HG03066 (cell line): ENCODE measurements around the gene CTNNA3.

Experiments
- ATAC-seq: cut with Tn5 transposase; IDR thresholded peaks from one replicate; pipeline ENCODE4 v1.9.1; 2021; ENCODE audit warnings: low read depth; ENCODE audit not compliant: unreplicated experiment

CTNNA3 gene

GRCh38 chr10:67666416-67667034, 29.5 kb downstream of the CTNNA3 start:
- no peak for ATAC-seq

DNA sequence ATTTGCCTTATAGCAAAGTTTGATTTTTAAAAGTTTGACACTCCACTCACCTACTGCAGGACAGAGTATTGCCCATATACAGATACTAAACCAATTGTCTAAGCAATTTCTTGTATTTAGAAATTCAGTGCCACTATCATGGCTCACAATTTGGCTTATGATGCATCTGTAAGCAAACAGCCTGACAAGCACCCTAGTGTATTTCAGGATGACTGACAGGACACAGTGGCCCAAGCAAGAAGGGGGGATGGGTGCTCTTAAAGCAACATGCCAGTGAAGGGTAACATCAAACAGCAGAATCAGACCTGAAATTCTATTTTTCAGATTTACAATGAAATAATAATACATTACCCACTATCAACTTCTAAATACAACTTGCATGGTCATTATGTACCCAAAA, 30.5 kb downstream of the CTNNA3 start:
- no peak for ATAC-seq

DNA sequence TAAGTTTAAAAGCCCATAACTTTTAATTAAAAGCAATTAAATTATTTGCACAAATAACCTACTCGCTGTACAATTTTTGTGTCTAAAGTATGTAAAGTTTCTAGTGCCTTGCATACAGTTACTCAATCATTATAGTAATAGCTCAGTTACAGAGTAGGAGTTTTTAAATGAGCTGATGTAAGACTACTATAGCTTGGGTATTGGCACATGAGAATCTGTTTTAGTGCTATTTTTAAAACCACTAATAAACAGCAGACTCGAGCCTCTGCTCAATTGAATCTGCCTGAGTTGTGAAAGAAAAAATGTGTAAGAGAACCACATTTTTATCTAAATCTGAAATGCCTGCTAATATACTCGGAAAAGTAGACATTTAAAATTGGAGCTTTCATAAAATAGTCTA, 31.1 kb downstream of the CTNNA3 start:
- ATAC-seq = no peak

DNA sequence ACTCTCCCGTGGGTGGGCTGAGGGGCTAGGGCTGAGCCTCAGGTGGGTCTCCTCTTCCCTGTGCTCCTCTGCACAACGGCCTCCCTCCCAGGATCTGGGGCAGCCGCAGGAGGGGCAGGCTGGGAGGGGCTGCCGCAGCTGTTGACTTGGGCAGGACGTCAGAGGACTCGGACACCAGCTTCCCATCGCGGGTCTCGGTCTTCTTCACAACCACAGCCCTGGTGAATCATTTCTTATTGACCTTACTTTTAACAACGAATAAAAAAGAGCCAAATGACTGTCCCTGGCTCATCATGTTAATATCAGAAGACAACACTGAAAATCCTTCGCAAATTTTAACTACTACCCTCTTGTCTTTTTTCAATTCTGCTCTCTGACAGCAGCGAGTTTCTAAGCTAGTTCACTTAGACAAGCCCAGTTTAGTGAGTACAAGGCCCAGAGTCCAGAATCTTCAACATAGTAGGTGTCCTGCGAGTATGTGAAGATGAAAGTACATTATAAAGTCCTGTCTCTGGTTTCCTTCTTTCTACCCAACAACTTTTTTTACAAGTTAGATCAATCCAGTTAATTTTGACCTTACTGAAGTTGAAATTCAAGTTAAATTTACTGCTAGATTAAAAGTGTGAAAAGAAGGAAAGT, 32.4 kb downstream of the CTNNA3 start:
- no peak for ATAC-seq

- ATAC-seq = no peak
Measured at GRCh38 chr10:67662415-67662814, 33.6 kb downstream of the CTNNA3 start.

DNA sequence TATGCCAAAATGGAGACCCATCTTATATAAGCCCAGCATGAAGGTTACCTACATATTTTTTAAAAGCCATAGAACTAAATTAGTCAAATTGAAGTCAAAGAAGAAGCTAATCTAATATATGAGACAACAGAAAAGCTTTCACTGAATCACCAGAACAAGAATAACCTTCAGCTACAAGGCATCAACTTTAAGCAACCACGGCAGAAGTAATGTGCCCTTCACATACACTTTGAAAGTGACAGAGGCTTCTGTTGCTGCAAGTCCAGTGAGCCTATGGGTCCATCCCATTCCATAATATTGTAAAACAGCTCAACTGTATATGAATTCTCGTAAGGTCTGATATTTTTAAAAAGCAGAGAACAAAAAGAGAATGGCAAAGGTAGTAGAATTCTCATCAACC, 36.5 kb downstream of the CTNNA3 start:
- ATAC-seq = no peak

DNA sequence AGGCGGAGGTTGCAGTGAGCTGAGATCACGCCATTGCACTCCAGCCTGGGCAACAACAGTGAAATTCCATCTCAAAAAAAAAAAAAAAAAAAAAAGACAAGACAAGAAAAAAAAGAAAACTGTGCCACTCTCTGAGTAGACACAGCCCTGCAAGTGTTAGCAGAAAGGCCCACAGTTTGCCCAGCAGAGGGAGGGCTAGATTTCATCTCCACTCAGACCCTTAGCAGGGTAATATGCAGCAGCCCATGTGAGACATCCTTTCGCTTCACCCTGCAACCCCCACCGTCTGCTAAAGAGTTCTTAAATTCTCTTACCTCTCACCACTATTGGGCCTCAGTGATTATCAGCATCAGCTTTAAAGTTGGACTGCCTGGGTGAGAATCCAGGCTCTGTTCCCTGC, 38.2 kb downstream of the CTNNA3 start:
- ATAC-seq = no peak

- no peak for ATAC-seq
Measured at GRCh38 chr10:67650558-67650957, 45.4 kb downstream of the CTNNA3 start.

DNA sequence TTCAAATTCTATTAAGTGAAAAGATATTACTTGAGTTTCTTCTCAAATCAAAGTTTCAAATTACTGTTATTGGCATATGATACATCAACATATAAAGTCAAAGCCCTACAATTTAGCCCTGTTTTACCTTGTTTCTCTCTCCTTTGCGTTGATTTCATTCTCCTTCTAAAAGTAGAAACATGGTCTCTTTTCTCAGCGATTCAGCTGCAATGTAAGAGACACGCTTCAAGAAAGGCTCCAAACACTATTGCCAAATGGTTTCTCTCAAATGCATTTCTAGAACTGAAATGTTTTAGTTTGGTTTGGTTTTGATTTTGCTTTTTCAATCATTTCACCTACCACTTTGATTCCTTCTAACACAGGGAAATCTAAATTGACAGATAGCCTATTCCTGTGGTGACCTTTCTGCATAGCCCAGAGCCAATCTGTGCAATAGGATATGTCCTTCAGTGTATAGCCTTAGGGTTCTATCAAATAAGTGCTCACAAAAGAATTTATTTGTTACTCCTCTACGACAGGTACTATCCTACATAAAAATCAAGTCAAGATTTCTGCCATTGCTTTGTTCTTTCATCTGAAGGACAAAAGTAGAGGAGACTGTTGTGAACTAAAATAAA, 47.3 kb downstream of the CTNNA3 start:
- ATAC-seq = no peak

DNA sequence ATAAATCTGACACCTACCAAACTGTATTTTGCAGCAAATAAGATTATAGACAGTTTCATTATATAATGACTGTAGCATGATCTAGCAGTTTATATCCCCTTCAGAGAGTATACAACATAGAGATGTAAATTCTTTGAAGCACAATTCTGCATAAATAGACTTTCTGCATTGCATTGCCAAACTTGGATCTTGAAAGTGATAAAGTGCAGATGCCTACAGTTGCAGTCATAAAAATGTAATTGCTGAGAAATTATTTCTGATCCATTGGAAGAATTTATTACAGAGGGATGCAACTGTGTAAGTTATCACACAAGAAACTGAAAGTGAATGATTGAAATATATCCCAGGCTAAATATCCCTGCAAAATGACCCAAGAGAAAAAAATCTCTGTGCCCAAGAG, 65.1 kb downstream of the CTNNA3 start:
- ATAC-seq = no peak

GRCh38 chr10:67629461-67629971, 66.5 kb downstream of the CTNNA3 start:
- ATAC-seq = no peak

DNA sequence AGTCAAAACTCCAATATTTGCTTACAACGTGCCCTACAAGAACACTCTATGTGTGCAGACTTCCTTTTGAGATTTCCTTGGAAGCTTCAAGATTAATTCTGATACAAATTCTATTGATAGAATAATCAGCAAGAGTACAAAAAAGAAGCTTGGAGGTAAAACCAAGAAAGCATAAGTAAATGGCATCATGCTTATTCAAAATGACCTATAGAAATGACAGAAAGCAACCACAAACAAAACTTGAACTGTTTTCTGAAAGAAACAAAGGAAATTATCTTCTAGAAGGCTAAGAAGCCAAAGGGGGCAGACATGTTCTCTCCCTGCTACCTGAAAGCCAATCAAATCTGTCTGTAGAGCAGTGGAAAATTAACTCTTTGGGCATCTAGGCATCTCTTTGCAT, 73.0 kb downstream of the CTNNA3 start:
- ATAC-seq = no peak

GRCh38 chr10:67622511-67622910, 73.5 kb downstream of the CTNNA3 start:
- ATAC-seq = no peak

- no peak for ATAC-seq
Measured at GRCh38 chr10:67621834-67622233, 74.2 kb downstream of the CTNNA3 start.

- no peak for ATAC-seq
Measured at GRCh38 chr10:67618116-67618515, 77.9 kb downstream of the CTNNA3 start.

DNA sequence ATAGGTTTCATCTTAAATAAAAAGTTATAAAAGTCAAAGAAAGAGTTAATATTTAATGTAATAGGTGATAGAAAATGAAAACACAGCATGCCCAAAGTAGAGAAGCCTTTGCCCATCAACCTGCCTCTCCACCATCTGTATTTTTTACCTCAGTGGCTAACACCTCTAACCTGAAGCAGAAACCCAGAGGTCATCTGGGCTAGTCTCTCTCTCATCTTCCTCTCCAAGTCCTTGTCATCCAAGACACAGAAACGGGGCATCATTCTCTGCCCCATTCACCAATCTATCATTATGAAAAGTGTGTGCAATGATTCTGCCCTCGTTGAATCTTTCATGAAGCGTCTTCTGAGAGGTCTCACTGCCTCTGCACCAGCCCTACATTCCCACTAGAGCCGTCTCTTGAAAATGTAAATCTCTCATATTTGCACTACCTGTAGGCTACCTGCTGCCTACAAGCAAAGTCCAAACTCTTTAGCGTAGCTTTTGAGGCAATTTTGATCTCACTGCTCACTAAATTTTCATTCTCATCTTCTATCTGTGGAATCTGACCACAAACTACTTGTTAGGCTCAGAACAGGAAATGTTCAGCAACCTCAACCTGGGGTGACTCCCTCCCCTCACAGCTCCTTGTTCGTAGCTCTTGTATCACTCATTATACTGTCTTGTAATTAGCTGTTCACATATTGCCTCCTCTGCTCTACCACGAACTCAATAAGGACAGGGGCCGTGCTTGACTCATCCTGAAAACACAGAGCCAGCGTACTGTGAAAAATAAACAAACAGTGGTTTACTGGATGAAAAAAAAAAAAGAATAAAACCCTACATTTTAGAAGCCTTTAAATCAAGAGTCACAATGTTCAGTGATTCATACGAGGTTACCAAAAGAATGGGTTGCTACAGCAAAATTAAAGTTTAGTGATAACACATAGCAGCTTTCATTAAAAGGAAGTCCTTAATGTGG, 83.1 kb downstream of the CTNNA3 start:
- ATAC-seq = peak; percentile 81

DNA sequence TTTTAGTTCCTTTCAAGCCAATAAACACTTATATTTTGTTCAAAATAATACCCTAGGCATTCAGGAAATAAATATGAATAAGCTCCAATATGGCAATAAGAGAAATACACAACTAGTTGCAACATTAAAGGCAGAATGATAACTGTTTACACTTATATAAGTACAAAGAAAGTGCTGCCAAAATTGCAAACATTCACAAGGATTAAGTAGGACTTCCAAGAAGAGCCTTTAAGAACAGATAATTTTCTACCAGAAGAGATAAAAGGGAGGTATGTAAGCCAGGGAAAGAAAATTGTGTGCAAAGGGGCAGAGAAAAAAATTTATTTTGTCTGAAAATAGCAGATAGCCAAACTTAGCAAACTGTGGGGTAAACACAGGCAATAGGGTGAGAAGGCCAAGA, 83.8 kb downstream of the CTNNA3 start:
- ATAC-seq = no peak

- ATAC-seq = no peak
Measured at GRCh38 chr10:67609996-67610793, 85.8 kb downstream of the CTNNA3 start.

DNA sequence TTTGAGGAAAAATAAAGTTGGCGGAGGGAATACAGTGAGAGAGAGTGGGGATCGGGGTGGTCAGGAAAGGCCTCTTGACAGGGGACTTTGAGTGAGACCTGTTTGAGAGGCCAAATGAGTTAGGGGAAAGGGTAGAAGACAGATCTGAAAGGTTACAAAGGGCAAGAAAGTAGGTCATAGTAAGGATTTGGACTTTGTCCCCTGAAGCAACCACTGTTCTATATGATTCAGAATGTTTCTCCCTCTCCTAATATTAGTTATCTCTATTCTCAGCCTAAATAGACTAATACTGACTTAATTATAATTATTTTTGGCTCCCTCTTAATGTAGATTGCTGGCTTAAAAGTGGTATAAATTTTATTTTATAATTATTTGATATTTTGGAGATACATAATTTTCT, 88.0 kb downstream of the CTNNA3 start:
- no peak for ATAC-seq

DNA sequence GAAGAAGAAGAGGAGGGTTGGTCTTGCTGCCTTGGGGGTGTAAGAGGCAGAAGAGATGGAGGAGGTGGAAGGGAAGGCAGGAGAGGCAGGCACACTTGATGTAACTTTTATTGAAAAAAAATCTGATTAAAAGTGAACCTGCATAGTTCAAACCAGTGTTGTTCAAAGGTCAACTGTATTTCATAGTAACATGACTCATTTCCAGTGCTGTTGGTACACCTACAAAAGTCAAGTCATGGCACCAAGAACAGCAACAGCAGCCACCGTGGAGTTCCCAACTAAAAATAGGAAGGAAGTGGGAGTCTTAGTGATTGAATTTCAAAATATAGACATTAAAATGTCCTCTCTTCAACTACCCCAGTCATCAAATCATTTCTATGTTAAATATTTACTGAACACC, 88.5 kb downstream of the CTNNA3 start:
- ATAC-seq = no peak
